ENCODE measurements around the gene HCFC1R1. TPM values are rescaled to one million over a fixed set of nuclear protein-coding genes. Genes with fewer than 3 reads are reported as not detected.

Gene HCFC1R1
- total RNA-seq, 1 donor from 2014 or later: 26.6 TPM

GRCh38 chr16:3019594-3020246 is 4.0 kb downstream of the HCFC1R1 start:
- ATAC-seq: no peak

GRCh38 chr16:3017794-3018506 is 5.8 kb downstream of the HCFC1R1 start, which contains the start of gene CLDN6:
Gene CLDN6 (minus strand): TSS chr16:3018183. CDS start chr16:3016021, 2,162 bp downstream.
- ATAC-seq: no peak

GRCh38 chr16:3017344-3017743 is 6.4 kb downstream of the HCFC1R1 start:
- no peak for ATAC-seq

GRCh38 chr16:3015865-3016521 is 7.7 kb downstream of the HCFC1R1 start:
- no peak for ATAC-seq

- no peak for ATAC-seq
Measured at GRCh38 chr16:3014971-3015370, 8.8 kb downstream of the HCFC1R1 start.

GRCh38 chr16:3013998-3014690 is 9.6 kb downstream of the HCFC1R1 start:
- no peak for ATAC-seq

GRCh38 chr16:3013491-3013951 is 10.2 kb downstream of the HCFC1R1 start:
- ATAC-seq: no peak

GRCh38 chr16:3012828-3013420 is 10.8 kb downstream of the HCFC1R1 start, which contains the start of gene CLDN9:
Gene CLDN9 (plus strand): TSS chr16:3012923. CDS start chr16:3013363, 440 bp downstream.
- peak; percentile 25 for ATAC-seq

GRCh38 chr16:3012246-3012645 is 11.5 kb downstream of the HCFC1R1 start:
- ATAC-seq: no peak

GRCh38 chr16:3010510-3010909 is 13.2 kb downstream of the HCFC1R1 start:
- ATAC-seq: no peak

- peak; percentile 23 for ATAC-seq
Measured at GRCh38 chr16:3009568-3010390, 14.0 kb downstream of the HCFC1R1 start.

GRCh38 chr16:3008690-3009037 is 15.1 kb downstream of the HCFC1R1 start:
- no peak for ATAC-seq

GRCh38 chr16:3007957-3008689 is 15.6 kb downstream of the HCFC1R1 start:
- ATAC-seq: no peak

- no peak for ATAC-seq
Measured at GRCh38 chr16:3007059-3007956, 16.4 kb downstream of the HCFC1R1 start.

GRCh38 chr16:3004781-3005284 is 18.9 kb downstream of the HCFC1R1 start:
- ATAC-seq: no peak

- ATAC-seq: no peak
Measured at GRCh38 chr16:3004319-3004718, 19.4 kb downstream of the HCFC1R1 start.

- ATAC-seq: peak; percentile 99
Measured at GRCh38 chr16:3003582-3004270, 20.0 kb downstream of the HCFC1R1 start.

- ATAC-seq: no peak
Measured at GRCh38 chr16:3001316-3001715, 22.4 kb downstream of the HCFC1R1 start.

- no peak for ATAC-seq
Measured at GRCh38 chr16:3000540-3000939, 23.2 kb downstream of the HCFC1R1 start.

Data from esophagus mucosa (tissue), 1 donor.